Activated naive CD8-positive, alpha-beta T cell treated with anti-CD3 and anti-CD28 coated beads, Interleukin-2, amount 10 ng/mL, durations not matched to agents 7 days and 5 days (primary cell): ENCODE data around the gene LGALSL. TPM values are rescaled to one million over a fixed set of nuclear protein-coding genes. Genes with fewer than 3 reads are reported as not detected.

ENCODE experiments used
- ATAC-seq: fragments of 150-1000 bp; cut with Tn5 transposase; one replicate; pipeline ENCODE4 v1.10.0; 2021; ENCODE audit warnings: low read depth, moderate library complexity
- POLR2A ChIA-PET: fragments of 350-600 bp; sonication (Branson Sonifier 250); formaldehyde crosslinking; loops from one replicate; lab custom pipeline; 2021; ENCODE audit warnings: antibody characterized with exemption; lab: Charles Lee
- DNase-seq: peaks from one replicate; pipeline ENCODE4 v3.0.0; 2021
- H3K27ac Mint-ChIP-seq: one replicate; pipeline ENCODE4 v1.8.0; 2022; ENCODE audit warnings: mild to moderate bottlenecking, mixed read lengths
- H3K27me3 Mint-ChIP-seq: one replicate; pipeline ENCODE4 v1.8.0; 2022; ENCODE audit warnings: mild to moderate bottlenecking, moderate library complexity, mixed read lengths
- H3K36me3 Mint-ChIP-seq: one replicate; pipeline ENCODE4 v1.8.0; 2021; ENCODE audit warnings: mild to moderate bottlenecking, mixed read lengths
- H3K4me1 Mint-ChIP-seq: one replicate; pipeline ENCODE4 v1.8.0; 2021; ENCODE audit warnings: mixed read lengths
- H3K4me3 Mint-ChIP-seq: one replicate; pipeline ENCODE4 v1.8.0; 2022; ENCODE audit warnings: mild to moderate bottlenecking, moderate library complexity, mixed read lengths
- H3K9me3 Mint-ChIP-seq: one replicate; pipeline ENCODE4 v1.8.0; 2021; ENCODE audit warnings: mixed read lengths
- total RNA-seq, 2 experiments: library from RNA; stranded (reverse); gene quantifications; one replicate each; pipeline ENCODE4 v1.2.3, GENCODE V29; 2021

LGALSL gene
- total RNA-seq, 2 experiments from 2014 or later: 0.19 to 0.43 TPM

GRCh38 chr2:64482765-64483504, 29.0 kb downstream of the LGALSL start:
- no peak overlapping the region for H3K27ac Mint-ChIP-seq
- ATAC-seq (no peak), DNase-seq (no peak)
- no peaks in the 10 kb centered on the region for H3K36me3 Mint-ChIP-seq
- no peaks in the 10 kb centered on the region for H3K9me3 Mint-ChIP-seq
- peaks cover 7% of the 10 kb centered on the region for H3K27me3 Mint-ChIP-seq
- no peak overlapping the region for H3K4me3 Mint-ChIP-seq
- POLR2A ChIA-PET: no interaction called here
- peaks cover 21% of the 10 kb centered on the region for H3K4me1 Mint-ChIP-seq

DNA sequence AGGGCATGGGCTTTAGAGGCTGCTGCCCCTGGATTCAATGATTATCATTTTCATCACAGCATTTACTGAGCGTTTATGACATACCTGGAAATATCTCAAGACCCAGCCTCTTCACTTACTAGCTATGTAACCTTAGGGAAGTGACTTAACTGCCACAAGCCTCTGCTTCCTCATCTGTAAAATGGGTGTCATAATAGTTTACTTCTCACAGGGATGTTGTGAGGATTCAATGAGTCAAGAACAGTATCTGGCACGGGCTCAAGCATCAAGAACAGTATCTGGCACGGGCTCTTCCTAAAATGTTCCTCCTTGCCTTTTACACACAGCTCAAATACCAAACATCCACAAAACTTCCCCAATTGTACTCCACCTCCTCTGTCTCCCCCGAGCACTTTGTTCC, 31.4 kb downstream of the LGALSL start:
- DNase-seq (no peak), ATAC-seq (no peak)
- POLR2A ChIA-PET: no interaction called here
- Mint-ChIP-seq H3K36me3 (no peaks in the 10 kb centered on the region), H3K4me3 (no peak overlapping the region), H3K27me3 (peaks cover 7% of the 10 kb centered on the region), H3K27ac (no peak overlapping the region), H3K9me3 (no peaks in the 10 kb centered on the region), H3K4me1 (peaks cover 20% of the 10 kb centered on the region)

GRCh38 chr2:64485961-64486360, 32.0 kb downstream of the LGALSL start:
- H3K27me3 Mint-ChIP-seq: peaks cover 7% of the 10 kb centered on the region
- H3K36me3 Mint-ChIP-seq: no peaks in the 10 kb centered on the region
- H3K4me1 Mint-ChIP-seq: peaks cover 17% of the 10 kb centered on the region
- H3K27ac Mint-ChIP-seq: no peak overlapping the region
- POLR2A ChIA-PET: no interaction called here
- ATAC-seq: no peak
- H3K4me3 Mint-ChIP-seq: no peak overlapping the region
- H3K9me3 Mint-ChIP-seq: no peaks in the 10 kb centered on the region
- no peak for DNase-seq

DNA sequence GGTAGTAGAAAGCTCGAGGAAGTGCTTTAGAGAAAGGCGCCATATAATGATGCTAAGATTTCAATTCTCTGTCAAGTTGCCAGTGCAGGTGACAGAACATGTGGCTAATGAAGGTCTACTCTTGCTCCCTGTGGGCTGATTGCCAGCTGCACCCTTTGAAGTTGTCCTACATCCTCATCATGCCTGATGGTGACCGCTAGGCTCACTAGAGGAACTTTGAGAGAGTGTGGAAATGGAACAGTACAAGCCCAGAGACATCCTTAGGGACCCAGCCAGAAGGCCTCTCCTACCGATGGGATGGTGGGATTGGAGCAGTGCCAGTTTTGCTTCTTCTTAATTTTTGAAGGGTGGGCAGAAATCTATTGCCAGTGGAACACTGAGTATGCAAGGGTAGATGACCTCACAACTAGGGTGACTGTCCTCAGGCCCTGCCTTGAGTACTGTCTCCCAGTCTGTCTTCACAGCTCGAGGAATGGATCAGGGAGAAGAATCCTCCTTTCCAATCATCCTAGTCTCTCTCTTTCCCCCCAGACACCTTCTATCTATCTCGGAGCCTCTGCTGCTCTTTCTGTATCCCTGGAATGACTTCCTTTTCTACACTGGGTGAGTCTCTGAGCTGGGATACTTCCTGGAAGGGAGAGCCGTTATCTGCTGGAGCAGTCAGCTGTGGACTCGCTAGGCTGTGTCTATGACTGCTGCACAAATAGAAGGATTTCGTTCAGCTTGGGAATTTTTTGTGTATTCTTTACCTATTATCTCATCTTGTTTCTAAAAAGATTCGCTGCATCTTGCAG, 33.5 kb downstream of the LGALSL start:
- POLR2A ChIA-PET: interaction anchor here (0.6 kb wide), 1 partner anchor 434 kb away, joined by 3 read pairs; no protein-coding TSS in a partner anchor
- ATAC-seq (no peak), DNase-seq (no peak)
- Mint-ChIP-seq H3K27ac (no peak overlapping the region), H3K4me3 (no peak overlapping the region), H3K36me3 (no peaks in the 10 kb centered on the region), H3K27me3 (peaks cover 7% of the 10 kb centered on the region), H3K4me1 (peaks cover 17% of the 10 kb centered on the region), H3K9me3 (no peaks in the 10 kb centered on the region)

GRCh38 chr2:64488050-64488974, 34.4 kb downstream of the LGALSL start:
- POLR2A ChIA-PET: interaction anchor here (0.6 to 1.1 kb wide), 2 partner anchors 9 to 435 kb away, joined by 3 read pairs; no protein-coding TSS in a partner anchor
- peaks cover 17% of the 10 kb centered on the region for H3K4me1 Mint-ChIP-seq
- peak; percentile 77 for DNase-seq

GRCh38 chr2:64489081-64489751, 35.3 kb downstream of the LGALSL start:
- H3K4me3 Mint-ChIP-seq: peak overlapping the region; percentile 53
- H3K4me1 Mint-ChIP-seq: peaks cover 17% of the 10 kb centered on the region
- peaks cover 18% of the 10 kb centered on the region for H3K27me3 Mint-ChIP-seq
- H3K9me3 Mint-ChIP-seq: no peaks in the 10 kb centered on the region
- POLR2A ChIA-PET: interaction anchor here (1.1 kb wide), 1 partner anchor 10 kb away, joined by 3 read pairs; no protein-coding TSS in a partner anchor
- ATAC-seq (peak; percentile 37), DNase-seq (no peak)
- H3K27ac Mint-ChIP-seq: peak overlapping the region; percentile 66
- no peaks in the 10 kb centered on the region for H3K36me3 Mint-ChIP-seq

More at GRCh38 chr2:64488050-64488974, 34.4 kb downstream of the LGALSL start:
- Mint-ChIP-seq H3K4me3 (peak overlapping the region; percentile 18), H3K27me3 (peaks cover 12% of the 10 kb centered on the region), H3K36me3 (no peaks in the 10 kb centered on the region), H3K9me3 (no peaks in the 10 kb centered on the region), H3K27ac (no peak overlapping the region)
- peak; percentile 69 for ATAC-seq

- H3K4me3 Mint-ChIP-seq: no peak overlapping the region
- peaks cover 21% of the 10 kb centered on the region for H3K27me3 Mint-ChIP-seq
- no peak overlapping the region for H3K27ac Mint-ChIP-seq
- H3K4me1 Mint-ChIP-seq: peaks cover 17% of the 10 kb centered on the region
- ATAC-seq (no peak), DNase-seq (no peak)
- POLR2A ChIA-PET: no interaction called here
- H3K9me3 Mint-ChIP-seq: no peaks in the 10 kb centered on the region
- H3K36me3 Mint-ChIP-seq: no peaks in the 10 kb centered on the region
These were observed 37.5 kb downstream of the LGALSL start for GRCh38 chr2:64491426-64491825.

- POLR2A ChIA-PET: no interaction called here
These were observed 38.3 kb downstream of the LGALSL start for GRCh38 chr2:64492272-64492671.

GRCh38 chr2:64492821-64493220, 38.9 kb downstream of the LGALSL start:
- peaks cover 30% of the 10 kb centered on the region for H3K27me3 Mint-ChIP-seq
- H3K36me3 Mint-ChIP-seq: no peaks in the 10 kb centered on the region
- DNase-seq (no peak), ATAC-seq (no peak)
- no peaks in the 10 kb centered on the region for H3K9me3 Mint-ChIP-seq
- no peak overlapping the region for H3K4me3 Mint-ChIP-seq
- H3K4me1 Mint-ChIP-seq: peaks cover 17% of the 10 kb centered on the region
- POLR2A ChIA-PET: no interaction called here
- no peak overlapping the region for H3K27ac Mint-ChIP-seq

More at GRCh38 chr2:64492272-64492671, 38.3 kb downstream of the LGALSL start:
- H3K4me3 Mint-ChIP-seq: no peak overlapping the region
- peaks cover 24% of the 10 kb centered on the region for H3K27me3 Mint-ChIP-seq
- H3K36me3 Mint-ChIP-seq: no peaks in the 10 kb centered on the region
- ATAC-seq: no peak
- peaks cover 17% of the 10 kb centered on the region for H3K4me1 Mint-ChIP-seq
- no peaks in the 10 kb centered on the region for H3K9me3 Mint-ChIP-seq
- no peak for DNase-seq
- no peak overlapping the region for H3K27ac Mint-ChIP-seq

GRCh38 chr2:64493788-64494187, 39.8 kb downstream of the LGALSL start:
- H3K36me3 Mint-ChIP-seq: no peaks in the 10 kb centered on the region
- H3K4me3 Mint-ChIP-seq: no peak overlapping the region
- POLR2A ChIA-PET: no interaction called here
- H3K4me1 Mint-ChIP-seq: peaks cover 14% of the 10 kb centered on the region
- peaks cover 37% of the 10 kb centered on the region for H3K27me3 Mint-ChIP-seq
- no peak for ATAC-seq
- H3K27ac Mint-ChIP-seq: no peak overlapping the region
- H3K9me3 Mint-ChIP-seq: no peaks in the 10 kb centered on the region
- DNase-seq: no peak

- H3K27ac Mint-ChIP-seq: no peak overlapping the region
- ATAC-seq (no peak), DNase-seq (no peak)
- H3K4me3 Mint-ChIP-seq: no peak overlapping the region
- peaks cover 12% of the 10 kb centered on the region for H3K4me1 Mint-ChIP-seq
- no peaks in the 10 kb centered on the region for H3K9me3 Mint-ChIP-seq
- H3K27me3 Mint-ChIP-seq: peaks cover 47% of the 10 kb centered on the region
- no peaks in the 10 kb centered on the region for H3K36me3 Mint-ChIP-seq
- POLR2A ChIA-PET: no interaction called here
These were observed 44.5 kb downstream of the LGALSL start for GRCh38 chr2:64498438-64498837.

GRCh38 chr2:64500549-64500948, 46.6 kb downstream of the LGALSL start:
- Mint-ChIP-seq H3K4me3 (no peak overlapping the region), H3K9me3 (no peaks in the 10 kb centered on the region)

More at GRCh38 chr2:64500549-64500948, 46.6 kb downstream of the LGALSL start:
- Mint-ChIP-seq H3K4me1 (peaks cover 12% of the 10 kb centered on the region), H3K27ac (no peak overlapping the region), H3K36me3 (no peaks in the 10 kb centered on the region), H3K27me3 (peaks cover 39% of the 10 kb centered on the region)
- no peak for ATAC-seq
- POLR2A ChIA-PET: no interaction called here
- no peak for DNase-seq
